Karpas-422 (cell line): ENCODE measurements around the gene ACE. TPM values are rescaled to one million over a fixed set of nuclear protein-coding genes. Genes with fewer than 3 reads are reported as not detected.

ENCODE experiments used
- DNase-seq: peaks from one replicate; pipeline ENCODE4 v3.0.0-alpha.2; 2015
- H2AFZ ChIP-seq: fragments of 200-600 bp; sonication (generic); 2 replicates; pipeline ENCODE4 v1.6.1; 2014; ENCODE audit warnings: antibody characterized with exemption, low read length, mixed read lengths
- H3K27ac ChIP-seq: fragments of 200-600 bp; sonication (generic); 2 replicates; pipeline ENCODE4 v1.5.1; 2014; ENCODE audit warnings: mild to moderate bottlenecking, low read length, moderate library complexity
- H3K27me3 ChIP-seq: fragments of 200-600 bp; sonication (generic); 2 replicates; pipeline ENCODE4 v1.6.1; 2014; ENCODE audit warnings: low read length, mixed read lengths
- H3K36me3 ChIP-seq: fragments of 200-600 bp; sonication (generic); 2 replicates; pipeline ENCODE4 v1.6.1; 2014; ENCODE audit warnings: low read length, mixed read lengths; ENCODE audit not compliant: insufficient read depth
- H3K4me1 ChIP-seq: fragments of 200-600 bp; sonication (generic); 2 replicates; pipeline ENCODE4 v1.6.1; 2014; ENCODE audit warnings: mild to moderate bottlenecking, low read length, mixed read lengths
- H3K4me2 ChIP-seq: fragments of 200-600 bp; sonication (generic); 2 replicates; pipeline ENCODE4 v1.6.1; 2014; ENCODE audit warnings: low read length, low read depth, mild to moderate bottlenecking; ENCODE audit not compliant: poor library complexity, severe bottlenecking
- H3K4me3 ChIP-seq: fragments of 200-600 bp; sonication (generic); 2 replicates; pipeline ENCODE4 v1.5.1; 2014; ENCODE audit warnings: mild to moderate bottlenecking, antibody characterized with exemption, low read length, mixed read lengths
- H3K79me2 ChIP-seq: fragments of 200-600 bp; sonication (generic); 2 replicates; pipeline ENCODE4 v1.6.1; 2014; ENCODE audit warnings: mild to moderate bottlenecking, low read length, mixed read lengths
- H3K9ac ChIP-seq: fragments of 200-600 bp; sonication (generic); 2 replicates; pipeline ENCODE4 v1.6.0; 2014; ENCODE audit warnings: low read length
- H3K9me2 ChIP-seq: fragments of 200-600 bp; sonication (generic), shearing (Covaris generic); replicated peaks from 2 replicates; pipeline ENCODE4 v1.6.0; 2014; ENCODE audit warnings: mild to moderate bottlenecking, low read length, moderate library complexity; ENCODE audit not compliant: insufficient read depth
- H3K9me3 ChIP-seq: fragments of 300-700, 200-600 bp; sonication (generic); 2 replicates; pipeline ENCODE4 v1.6.1; 2014; ENCODE audit warnings: low read length, mixed read lengths
- H4K20me1 ChIP-seq: fragments of 200-600 bp; sonication (generic); 2 replicates; pipeline ENCODE4 v1.6.1; 2014; ENCODE audit warnings: mild to moderate bottlenecking, antibody characterized with exemption, low read length, low read depth; ENCODE audit not compliant: insufficient read depth
- total RNA-seq: library from RNA; depleted of rRNA; stranded (reverse); fragments of >200 nt; shearing (Covaris generic); gene quantifications from 2 replicates; pipeline ENCODE4 v1.2.3, GENCODE V29; 2014; ENCODE audit warnings: low replicate concordance

The ACE gene
- total RNA-seq, 1 experiment from 2014 or later = 6.7 TPM

- Histone ChIP-seq H3K9ac (peak overlapping the region; percentile 41; the same call in 1 of the 2 replicates), H3K4me2 (peak overlapping the region; percentile 31), H3K36me3 (no peaks in the 10 kb centered on the region)
These were observed 54.4 kb downstream of the ACE start for GRCh38 chr17:63531022-63531965.

GRCh38 chr17:63533433-63534077, 56.7 kb downstream of the ACE start:
- Histone ChIP-seq H3K9me3 (no peaks in the 10 kb centered on the region), H3K36me3 (no peaks in the 10 kb centered on the region), H3K79me2 (no peaks in the 10 kb centered on the region), H3K4me1 (peaks cover 24% of the 10 kb centered on the region), H3K27ac (no peak overlapping the region), H3K27me3 (no peaks in the 10 kb centered on the region), H4K20me1 (no peaks in the 10 kb centered on the region), H3K4me2 (no peak overlapping the region), H2AFZ (no peak overlapping the region), H3K9ac (no peak overlapping the region), H3K9me2 (no peaks in the 10 kb centered on the region), H3K4me3 (no peak overlapping the region)
- DNase-seq = no peak

More at GRCh38 chr17:63531022-63531965, 54.4 kb downstream of the ACE start:
- peaks cover 37% of the 10 kb centered on the region for H3K4me1 ChIP-seq
- no peak overlapping the region; the same call in 1 of the 2 replicates for H3K27ac ChIP-seq
- no peak overlapping the region for H2AFZ ChIP-seq
- no peaks in the 10 kb centered on the region for H3K9me2 ChIP-seq
- no peaks in the 10 kb centered on the region for H3K27me3 ChIP-seq
- no peaks in the 10 kb centered on the region for H3K9me3 ChIP-seq
- no peaks in the 10 kb centered on the region for H4K20me1 ChIP-seq
- DNase-seq = peak; percentile 79
- H3K79me2 ChIP-seq = no peaks in the 10 kb centered on the region
- H3K4me3 ChIP-seq = peak overlapping the region; percentile 26; the same call in 1 of the 2 replicates

GRCh38 chr17:63534078-63534570, 57.3 kb downstream of the ACE start:
- no peaks in the 10 kb centered on the region for H3K36me3 ChIP-seq
- no peak overlapping the region for H3K4me3 ChIP-seq
- no peaks in the 10 kb centered on the region for H3K79me2 ChIP-seq
- H3K27me3 ChIP-seq = no peaks in the 10 kb centered on the region
- no peak overlapping the region for H3K4me2 ChIP-seq
- H3K9me2 ChIP-seq = no peaks in the 10 kb centered on the region
- DNase-seq = no peak
- H3K27ac ChIP-seq = no peak overlapping the region
- no peak overlapping the region for H3K9ac ChIP-seq
- no peak overlapping the region for H2AFZ ChIP-seq
- peaks cover 24% of the 10 kb centered on the region for H3K4me1 ChIP-seq
- H3K9me3 ChIP-seq = no peaks in the 10 kb centered on the region
- H4K20me1 ChIP-seq = no peaks in the 10 kb centered on the region

- H3K79me2 ChIP-seq = no peaks in the 10 kb centered on the region
- no peak overlapping the region for H3K9ac ChIP-seq
- no peak overlapping the region for H3K4me3 ChIP-seq
- no peak overlapping the region for H3K27ac ChIP-seq
- no peaks in the 10 kb centered on the region for H3K9me3 ChIP-seq
- DNase-seq = no peak
- H2AFZ ChIP-seq = no peak overlapping the region
- no peak overlapping the region for H3K4me2 ChIP-seq
- no peaks in the 10 kb centered on the region for H3K36me3 ChIP-seq
- H4K20me1 ChIP-seq = no peaks in the 10 kb centered on the region
- no peaks in the 10 kb centered on the region for H3K27me3 ChIP-seq
- no peaks in the 10 kb centered on the region for H3K9me2 ChIP-seq
- H3K4me1 ChIP-seq = peaks cover 24% of the 10 kb centered on the region
These were observed 58.1 kb downstream of the ACE start for GRCh38 chr17:63534816-63535455.

- Histone ChIP-seq H3K9me3 (no peaks in the 10 kb centered on the region), H4K20me1 (no peaks in the 10 kb centered on the region), H3K27me3 (no peaks in the 10 kb centered on the region), H2AFZ (no peak overlapping the region), H3K4me2 (no peak overlapping the region), H3K4me3 (no peak overlapping the region), H3K79me2 (no peaks in the 10 kb centered on the region), H3K27ac (no peak overlapping the region), H3K9me2 (no peaks in the 10 kb centered on the region), H3K36me3 (no peaks in the 10 kb centered on the region), H3K4me1 (peaks cover 21% of the 10 kb centered on the region), H3K9ac (no peak overlapping the region)
- DNase-seq = no peak
These were observed 58.8 kb downstream of the ACE start for GRCh38 chr17:63535640-63536039.

GRCh38 chr17:63537001-63537400, 60.1 kb downstream of the ACE start:
- no peaks in the 10 kb centered on the region for H3K9me2 ChIP-seq
- peaks cover 7% of the 10 kb centered on the region for H3K4me1 ChIP-seq
- no peak for DNase-seq
- no peak overlapping the region for H3K27ac ChIP-seq
- no peaks in the 10 kb centered on the region for H3K36me3 ChIP-seq
- no peak overlapping the region for H3K4me3 ChIP-seq
- H3K79me2 ChIP-seq = no peaks in the 10 kb centered on the region
- no peaks in the 10 kb centered on the region for H4K20me1 ChIP-seq
- no peak overlapping the region for H2AFZ ChIP-seq
- no peaks in the 10 kb centered on the region for H3K27me3 ChIP-seq
- no peak overlapping the region for H3K9ac ChIP-seq
- H3K9me3 ChIP-seq = no peaks in the 10 kb centered on the region
- H3K4me2 ChIP-seq = no peak overlapping the region

GRCh38 chr17:63537991-63538692, 61.3 kb downstream of the ACE start:
- Histone ChIP-seq H3K4me1 (peaks cover 2% of the 10 kb centered on the region; the same call in 1 of the 2 replicates), H3K4me3 (no peak overlapping the region), H4K20me1 (no peaks in the 10 kb centered on the region), H3K4me2 (no peak overlapping the region), H3K9ac (no peak overlapping the region), H3K9me2 (no peaks in the 10 kb centered on the region), H3K36me3 (no peaks in the 10 kb centered on the region), H3K27ac (no peak overlapping the region), H2AFZ (no peak overlapping the region), H3K79me2 (no peaks in the 10 kb centered on the region), H3K9me3 (no peaks in the 10 kb centered on the region), H3K27me3 (no peaks in the 10 kb centered on the region)
- DNase-seq = no peak
